Renal cortical epithelial cell (primary cell): ENCODE measurements around the gene C16orf92. TPM values are rescaled to one million over a fixed set of nuclear protein-coding genes. Genes with fewer than 3 reads are reported as not detected.

ENCODE experiments used
- DNase-seq: peaks from one replicate; pipeline ENCODE4 v3.0.0-alpha.2; 2011; ENCODE audit warnings: low read depth
- total RNA-seq: library from RNA; depleted of rRNA; stranded (reverse); fragments of >200 nt; gene quantifications from 2 replicates; pipeline ENCODE4 v1.2.3, GENCODE V29; 2014

The C16orf92 gene
- total RNA-seq, 1 donor from 2014 or later = not detected

GRCh38 chr16:29989111-29989858 lies 33.7 kb upstream of the C16orf92 start:
- no peak for DNase-seq

DNA sequence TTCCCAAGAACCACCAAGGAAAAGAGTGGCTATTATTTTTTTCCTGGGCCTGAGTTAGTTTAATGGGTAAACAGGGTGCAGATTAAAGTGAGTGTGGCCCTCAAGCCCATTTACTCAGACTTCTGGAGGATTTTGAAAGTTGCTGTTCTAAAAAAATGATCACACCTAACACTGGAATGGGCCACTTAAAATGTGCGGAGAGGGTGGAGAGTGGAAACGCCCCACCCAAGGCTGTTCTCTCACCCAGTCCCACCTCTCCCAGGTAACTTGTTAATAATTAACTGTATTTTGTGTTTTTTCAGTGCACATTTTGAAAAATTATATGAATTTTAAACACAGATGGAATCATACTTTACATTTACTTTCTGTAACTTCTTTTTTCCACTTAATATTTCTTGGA lies 33.0 kb upstream of the C16orf92 start:
- no peak for DNase-seq

DNA sequence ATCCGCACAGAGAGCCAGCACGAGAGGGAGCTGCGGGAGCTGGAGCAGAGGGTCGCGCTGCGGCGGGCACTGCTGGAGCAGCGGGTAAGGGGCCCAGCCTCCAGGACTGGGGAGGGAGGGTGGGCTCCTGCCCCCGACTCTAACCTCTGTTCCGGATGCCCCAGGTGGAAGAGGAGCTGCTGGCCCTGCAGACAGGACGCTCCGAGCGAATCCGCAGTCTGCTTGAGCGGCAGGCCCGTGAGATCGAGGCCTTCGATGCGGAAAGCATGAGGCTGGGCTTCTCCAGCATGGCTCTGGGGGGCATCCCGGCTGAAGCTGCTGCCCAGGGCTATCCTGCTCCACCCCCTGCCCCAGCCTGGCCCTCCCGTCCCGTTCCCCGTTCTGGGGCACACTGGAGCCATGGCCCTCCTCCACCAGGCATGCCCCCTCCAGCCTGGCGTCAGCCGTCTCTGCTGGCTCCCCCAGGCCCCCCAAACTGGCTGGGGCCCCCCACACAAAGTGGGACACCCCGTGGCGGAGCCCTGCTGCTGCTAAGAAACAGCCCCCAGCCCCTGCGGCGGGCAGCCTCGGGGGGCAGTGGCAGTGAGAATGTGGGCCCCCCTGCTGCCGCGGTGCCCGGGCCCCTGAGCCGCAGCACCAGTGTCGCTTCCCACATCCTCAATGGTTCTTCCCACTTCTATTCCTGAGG lies 32.0 kb upstream of the C16orf92 start:
- no peak for DNase-seq

GRCh38 chr16:29991571-29991904 lies 31.5 kb upstream of the C16orf92 start:
- no peak for DNase-seq

DNA sequence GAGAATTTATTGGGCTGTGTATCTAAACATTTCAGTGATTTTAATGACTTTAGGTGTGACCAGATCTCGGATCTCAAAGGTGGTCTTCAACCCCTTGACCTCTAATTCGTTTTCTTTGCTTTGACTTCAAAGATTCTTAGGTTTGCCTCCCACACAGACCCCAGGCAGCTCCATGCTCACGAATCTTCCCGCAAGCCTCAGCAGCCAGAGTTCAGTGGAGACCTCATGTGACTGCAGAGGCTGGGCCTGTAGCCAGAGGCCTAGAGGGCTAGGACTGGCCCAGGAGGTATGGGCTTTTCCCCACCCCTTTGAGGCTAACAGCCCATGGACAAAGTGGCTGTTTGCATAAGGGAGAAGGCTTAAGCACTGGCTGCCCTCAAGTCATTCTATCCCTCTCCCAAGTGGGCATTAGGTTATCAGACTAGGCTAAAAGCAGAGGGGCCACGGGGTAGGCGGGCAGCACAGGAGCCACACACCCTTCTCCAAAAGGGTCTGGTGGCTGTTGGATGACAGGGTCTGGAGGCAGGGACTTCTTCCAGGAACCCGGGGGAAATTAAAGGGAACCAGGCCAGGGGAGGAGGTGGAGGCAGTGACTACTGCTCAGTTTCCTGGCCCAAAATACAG lies 30.5 kb upstream of the C16orf92 start:
- peak; percentile 41 for DNase-seq

DNA sequence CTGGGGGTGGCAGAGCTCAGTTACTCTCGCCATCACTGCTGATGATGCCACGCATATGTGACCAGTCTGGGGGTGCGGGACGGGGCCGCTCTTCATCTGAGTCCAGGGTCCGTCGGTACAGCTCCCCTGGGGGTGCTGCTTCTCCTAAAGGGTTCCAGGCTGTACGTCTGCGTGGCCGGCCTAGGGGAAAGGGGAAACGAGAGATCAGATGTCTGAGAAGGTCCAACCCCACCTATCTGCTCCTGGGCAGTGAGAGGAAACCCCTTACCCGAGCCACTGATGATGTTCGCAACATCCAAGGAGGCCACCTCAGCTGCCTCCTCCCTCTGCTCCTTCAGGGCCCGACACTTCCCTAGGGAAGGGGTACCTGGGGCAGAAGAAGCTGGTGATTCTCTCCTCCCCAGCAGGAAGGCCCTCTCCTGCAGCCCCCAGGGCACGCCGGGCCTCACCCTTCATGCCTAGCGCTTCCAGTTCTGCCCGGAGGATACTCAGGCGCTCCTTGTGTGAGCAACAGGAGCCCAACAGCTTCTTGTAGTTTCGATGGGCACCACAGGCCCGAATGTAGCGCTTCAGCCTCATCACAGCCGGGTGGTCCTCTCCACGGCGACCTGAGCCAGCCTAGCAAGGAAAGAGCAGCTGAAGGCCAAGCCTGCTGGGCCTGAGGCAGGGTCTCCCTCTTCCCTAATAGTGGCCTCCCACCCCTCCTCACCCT lies 29.7 kb upstream of the C16orf92 start:
- no peak for DNase-seq

DNA sequence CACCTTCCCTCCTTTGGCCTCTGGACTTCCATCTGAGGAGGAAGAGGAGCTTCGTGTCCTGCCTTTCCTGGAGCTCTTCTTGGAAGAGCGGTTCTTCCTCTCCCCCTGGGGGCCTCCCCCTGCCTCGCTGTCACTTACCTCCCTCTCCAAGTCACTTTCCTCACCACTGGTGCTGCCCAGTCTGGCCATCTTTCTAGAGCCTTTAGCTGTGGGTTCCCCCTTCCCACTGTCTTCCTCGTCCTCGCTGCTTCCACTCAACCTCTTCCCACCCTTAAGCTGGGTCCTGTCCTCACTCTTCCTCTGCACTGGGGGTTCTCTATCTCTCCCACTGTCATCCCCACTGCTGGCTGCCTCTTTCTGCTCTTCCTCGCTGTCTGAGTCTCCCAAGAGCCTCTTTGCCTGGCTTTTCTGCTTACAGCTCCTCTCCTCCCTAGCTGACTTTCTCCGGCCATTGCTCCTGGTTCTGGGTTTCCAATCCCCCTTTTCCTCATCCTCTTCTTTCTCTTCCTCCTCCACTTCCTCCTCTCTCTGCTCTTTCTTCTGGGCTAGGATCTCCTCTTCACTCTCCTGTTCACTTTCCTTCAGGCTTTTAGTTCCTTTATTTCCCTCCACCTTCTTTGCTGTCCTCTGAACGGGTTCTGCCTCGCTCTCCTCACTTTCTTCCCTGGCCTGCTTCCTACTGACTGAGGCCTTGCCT lies 28.9 kb upstream of the C16orf92 start:
- no peak for DNase-seq

DNA sequence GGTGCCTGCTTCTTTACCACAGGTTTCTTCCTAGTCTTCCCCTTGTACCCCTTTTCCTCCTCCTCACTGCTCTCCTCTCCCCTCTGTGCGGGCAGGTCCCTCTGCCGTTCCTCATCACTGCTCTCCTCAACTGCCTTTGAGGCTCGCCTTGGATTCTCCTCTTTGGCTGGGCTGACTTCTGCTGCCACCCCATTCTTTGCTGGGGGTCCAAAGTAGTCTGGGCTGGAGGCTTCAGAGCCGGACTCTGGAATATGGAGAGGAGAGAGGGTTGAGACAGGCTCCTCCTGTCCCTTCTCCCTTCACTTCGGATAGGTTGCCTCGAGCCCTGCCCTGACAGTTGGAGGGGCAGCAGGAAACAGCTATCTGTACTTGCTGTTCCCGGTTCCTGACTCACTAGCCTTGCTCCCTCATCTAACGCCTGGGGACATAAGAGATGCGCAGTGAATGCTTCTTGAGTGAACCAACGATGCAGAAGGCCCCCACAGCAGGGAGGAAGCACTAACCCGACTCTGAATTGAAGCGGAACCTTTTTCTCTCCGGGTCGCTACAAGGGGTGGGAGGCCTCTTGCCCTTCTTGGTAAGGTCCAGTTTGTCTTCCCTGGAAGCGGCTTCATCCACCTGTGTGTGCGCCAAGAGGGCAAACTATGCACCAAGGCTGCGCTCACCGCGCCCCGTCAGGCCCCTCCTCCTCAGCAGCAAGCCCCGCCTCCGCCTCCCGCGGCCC lies 28.2 kb upstream of the C16orf92 start:
- DNase-seq = peak; percentile 18

- DNase-seq = peak; percentile 51
These were observed 27.6 kb upstream of the C16orf92 start, which contains the start of gene HIRIP3 for GRCh38 chr16:29995324-29995910. Gene HIRIP3, minus strand, starts transcription at chr16:29995617. Its CDS starts 12 bp downstream, at chr16:29995605.

- peak; percentile 85 for DNase-seq
These were observed 26.9 kb upstream of the C16orf92 start, which contains the start of gene INO80E for GRCh38 chr16:29995911-29996765. Gene INO80E, plus strand, starts transcription at chr16:29996241. Its CDS starts 70 bp downstream, at chr16:29996311.

DNA sequence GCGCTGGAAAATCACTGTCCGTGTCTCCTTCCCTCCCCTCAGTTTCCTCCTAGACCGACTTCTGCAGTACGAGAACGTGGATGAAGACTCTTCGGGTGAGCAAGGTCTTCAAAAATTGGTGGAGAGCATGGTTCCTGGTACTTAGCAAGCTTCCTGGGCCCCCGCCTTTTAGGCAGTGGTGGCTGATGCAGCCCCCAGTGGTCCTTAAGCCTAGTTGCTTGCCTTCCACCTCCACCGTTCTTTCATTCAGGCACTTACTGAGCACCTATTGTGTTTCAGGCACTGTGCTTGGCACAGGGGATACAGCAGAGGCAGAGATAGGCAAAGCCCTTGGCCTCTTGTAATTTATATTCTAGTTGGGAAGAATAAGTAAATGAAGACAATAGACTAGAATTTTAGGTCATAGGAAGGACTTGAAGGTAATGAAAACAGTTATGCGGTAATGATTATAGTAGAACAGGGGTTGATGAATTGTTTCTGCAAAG lies 26.2 kb upstream of the C16orf92 start:
- DNase-seq = no peak

DNA sequence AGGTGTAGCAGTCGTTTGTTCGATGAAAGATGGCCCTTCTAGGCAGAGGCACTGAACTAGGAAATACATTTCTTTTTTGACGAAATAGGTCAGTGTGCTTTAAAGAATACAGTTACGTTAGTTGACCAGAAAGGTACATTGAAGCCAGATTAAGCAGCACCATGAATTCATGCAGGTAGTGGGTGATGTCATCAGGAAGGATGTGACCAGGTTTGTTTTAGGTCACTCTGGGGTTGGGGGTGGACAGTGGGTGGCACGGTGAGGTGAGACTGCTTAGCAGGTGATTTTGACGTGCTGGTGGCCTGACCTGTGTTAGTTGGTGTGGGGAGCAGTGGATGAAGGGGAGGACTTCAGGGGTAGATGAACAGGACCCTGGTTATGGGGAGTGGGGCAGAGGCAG lies 23.4 kb upstream of the C16orf92 start:
- DNase-seq = no peak

GRCh38 chr16:30000735-30001631 lies 22.0 kb upstream of the C16orf92 start:
- DNase-seq = no peak

DNA sequence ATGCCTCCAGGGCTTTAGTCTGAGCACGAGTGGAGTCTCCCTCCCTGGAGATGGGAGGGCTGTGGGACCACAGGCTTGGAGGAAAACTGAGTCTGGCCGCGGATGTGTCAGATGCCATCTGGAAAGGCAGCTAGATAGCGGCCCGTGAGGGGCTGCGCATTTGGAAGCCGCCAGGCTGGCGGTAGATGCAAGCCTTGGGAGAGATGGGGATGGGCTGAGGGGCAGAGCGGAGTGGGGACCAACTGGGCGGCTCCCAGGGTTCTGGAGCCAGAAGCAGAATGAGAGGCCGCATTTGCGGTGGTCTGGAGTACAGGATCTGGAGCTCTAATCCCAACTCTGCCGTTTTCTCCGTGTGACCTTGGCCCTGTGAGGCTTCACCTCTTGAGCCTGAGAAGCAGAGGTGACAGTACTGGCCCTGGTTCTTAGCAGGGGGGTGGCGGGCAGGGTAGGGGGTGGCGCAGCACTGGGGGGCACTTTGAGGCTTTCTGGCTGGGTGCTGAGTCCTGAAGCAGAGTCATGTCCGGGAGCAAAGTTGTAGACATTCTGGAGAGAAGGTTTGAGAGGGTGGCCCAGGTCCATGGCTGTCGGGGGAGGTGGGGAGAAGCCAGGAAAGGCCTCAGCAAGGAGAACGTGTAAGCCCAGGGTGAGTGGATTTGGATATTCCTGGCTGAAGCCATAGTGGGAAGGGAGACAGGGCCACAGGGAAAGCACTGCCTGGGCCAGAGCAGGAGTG lies 20.2 kb upstream of the C16orf92 start:
- no peak for DNase-seq

- DNase-seq = no peak
These were observed 19.2 kb upstream of the C16orf92 start for GRCh38 chr16:30003670-30004423.

GRCh38 chr16:30004424-30004776 lies 18.6 kb upstream of the C16orf92 start:
- no peak for DNase-seq

GRCh38 chr16:30004811-30005242 lies 18.2 kb upstream of the C16orf92 start:
- no peak for DNase-seq
